Activated naive CD8-positive, alpha-beta T cell treated with anti-CD3 and anti-CD28 coated beads, Interleukin-2, amount 10 ng/mL, durations not matched to agents 7 days and 5 days (primary cell): ENCODE results near the gene APBB2. TPM values are rescaled to one million over a fixed set of nuclear protein-coding genes. Genes with fewer than 3 reads are reported as not detected.

ENCODE experiments used
- ATAC-seq: fragments of 150-1000 bp; cut with Tn5 transposase; one replicate; pipeline ENCODE4 v1.10.0; 2021; ENCODE audit warnings: low read depth, moderate library complexity
- POLR2A ChIA-PET: fragments of 350-600 bp; sonication (Branson Sonifier 250); formaldehyde crosslinking; loops from one replicate; lab custom pipeline; 2021; ENCODE audit warnings: antibody characterized with exemption; lab: Charles Lee
- DNase-seq: peaks from one replicate; pipeline ENCODE4 v3.0.0; 2021
- H3K27ac Mint-ChIP-seq: one replicate; pipeline ENCODE4 v1.8.0; 2022; ENCODE audit warnings: mild to moderate bottlenecking, mixed read lengths
- H3K27me3 Mint-ChIP-seq: one replicate; pipeline ENCODE4 v1.8.0; 2022; ENCODE audit warnings: mild to moderate bottlenecking, moderate library complexity, mixed read lengths
- H3K36me3 Mint-ChIP-seq: one replicate; pipeline ENCODE4 v1.8.0; 2021; ENCODE audit warnings: mild to moderate bottlenecking, mixed read lengths
- H3K4me1 Mint-ChIP-seq: one replicate; pipeline ENCODE4 v1.8.0; 2021; ENCODE audit warnings: mixed read lengths
- H3K4me3 Mint-ChIP-seq: one replicate; pipeline ENCODE4 v1.8.0; 2022; ENCODE audit warnings: mild to moderate bottlenecking, moderate library complexity, mixed read lengths
- H3K9me3 Mint-ChIP-seq: one replicate; pipeline ENCODE4 v1.8.0; 2021; ENCODE audit warnings: mixed read lengths
- total RNA-seq, 2 experiments: library from RNA; stranded (reverse); gene quantifications; one replicate each; pipeline ENCODE4 v1.2.3, GENCODE V29; 2021

The APBB2 gene
- total RNA-seq, 2 experiments from 2014 or later: 0.96 to 2.0 TPM

GRCh38 chr4:41143311-41144039 lies 70.9 kb downstream of the APBB2 start:
- ATAC-seq (no peak), DNase-seq (no peak)
- Mint-ChIP-seq H3K27ac (no peak overlapping the region), H3K4me1 (no peaks in the 10 kb centered on the region), H3K9me3 (no peaks in the 10 kb centered on the region), H3K27me3 (peaks cover 3% of the 10 kb centered on the region), H3K4me3 (no peak overlapping the region), H3K36me3 (no peaks in the 10 kb centered on the region)
- POLR2A ChIA-PET: no interaction called here

GRCh38 chr4:41142376-41143310 lies 71.7 kb downstream of the APBB2 start:
- H3K27me3 Mint-ChIP-seq: peaks cover 3% of the 10 kb centered on the region
- H3K9me3 Mint-ChIP-seq: no peaks in the 10 kb centered on the region
- H3K4me3 Mint-ChIP-seq: no peak overlapping the region
- H3K4me1 Mint-ChIP-seq: no peaks in the 10 kb centered on the region
- POLR2A ChIA-PET: no interaction called here
- no peaks in the 10 kb centered on the region for H3K36me3 Mint-ChIP-seq
- ATAC-seq (no peak), DNase-seq (no peak)
- H3K27ac Mint-ChIP-seq: no peak overlapping the region

- Mint-ChIP-seq H3K36me3 (no peaks in the 10 kb centered on the region), H3K27ac (no peak overlapping the region)
- ATAC-seq: no peak
Measured at GRCh38 chr4:41141900-41142299, 72.4 kb downstream of the APBB2 start.

GRCh38 chr4:41140410-41140809 lies 73.9 kb downstream of the APBB2 start:
- no peaks in the 10 kb centered on the region for H3K4me1 Mint-ChIP-seq
- ATAC-seq (no peak), DNase-seq (no peak)
- no peaks in the 10 kb centered on the region for H3K27me3 Mint-ChIP-seq
- no peak overlapping the region for H3K4me3 Mint-ChIP-seq
- no peak overlapping the region for H3K27ac Mint-ChIP-seq
- no peaks in the 10 kb centered on the region for H3K9me3 Mint-ChIP-seq
- H3K36me3 Mint-ChIP-seq: no peaks in the 10 kb centered on the region
- POLR2A ChIA-PET: no interaction called here

More at GRCh38 chr4:41141900-41142299, 72.4 kb downstream of the APBB2 start:
- DNase-seq: no peak
- no peaks in the 10 kb centered on the region for H3K4me1 Mint-ChIP-seq
- H3K27me3 Mint-ChIP-seq: no peaks in the 10 kb centered on the region
- H3K4me3 Mint-ChIP-seq: no peak overlapping the region
- POLR2A ChIA-PET: no interaction called here
- no peaks in the 10 kb centered on the region for H3K9me3 Mint-ChIP-seq

- no peak for ATAC-seq
- Mint-ChIP-seq H3K27ac (no peak overlapping the region), H3K4me3 (no peak overlapping the region), H3K4me1 (no peaks in the 10 kb centered on the region), H3K9me3 (no peaks in the 10 kb centered on the region), H3K27me3 (no peaks in the 10 kb centered on the region), H3K36me3 (no peaks in the 10 kb centered on the region)
- POLR2A ChIA-PET: no interaction called here
- DNase-seq: no peak
Measured at GRCh38 chr4:41137879-41138278, 76.5 kb downstream of the APBB2 start.

GRCh38 chr4:41136456-41136855 lies 77.9 kb downstream of the APBB2 start:
- no peaks in the 10 kb centered on the region for H3K9me3 Mint-ChIP-seq
- H3K4me3 Mint-ChIP-seq: no peak overlapping the region
- DNase-seq: no peak
- POLR2A ChIA-PET: no interaction called here
- no peaks in the 10 kb centered on the region for H3K36me3 Mint-ChIP-seq
- no peak overlapping the region for H3K27ac Mint-ChIP-seq
- H3K27me3 Mint-ChIP-seq: peaks cover 3% of the 10 kb centered on the region
- H3K4me1 Mint-ChIP-seq: no peaks in the 10 kb centered on the region
- ATAC-seq: no peak

- POLR2A ChIA-PET: no interaction called here
- Mint-ChIP-seq H3K9me3 (no peaks in the 10 kb centered on the region), H3K4me1 (no peaks in the 10 kb centered on the region), H3K27me3 (peaks cover 3% of the 10 kb centered on the region), H3K27ac (no peak overlapping the region), H3K36me3 (no peaks in the 10 kb centered on the region), H3K4me3 (no peak overlapping the region)
- DNase-seq (no peak), ATAC-seq (no peak)
Measured at GRCh38 chr4:41135801-41136200, 78.5 kb downstream of the APBB2 start.

- ATAC-seq: no peak
- H3K9me3 Mint-ChIP-seq: no peaks in the 10 kb centered on the region
- DNase-seq: no peak
- H3K27me3 Mint-ChIP-seq: peaks cover 3% of the 10 kb centered on the region
- no peaks in the 10 kb centered on the region for H3K36me3 Mint-ChIP-seq
- H3K4me1 Mint-ChIP-seq: no peaks in the 10 kb centered on the region
- H3K27ac Mint-ChIP-seq: no peak overlapping the region
- POLR2A ChIA-PET: no interaction called here
- no peak overlapping the region for H3K4me3 Mint-ChIP-seq
Measured at GRCh38 chr4:41134581-41134980, 79.8 kb downstream of the APBB2 start.

GRCh38 chr4:41133454-41134018 lies 80.8 kb downstream of the APBB2 start:
- Mint-ChIP-seq H3K9me3 (no peaks in the 10 kb centered on the region), H3K4me3 (no peak overlapping the region)
- POLR2A ChIA-PET: no interaction called here

GRCh38 chr4:41132055-41132683 lies 82.2 kb downstream of the APBB2 start:
- H3K27ac Mint-ChIP-seq: no peak overlapping the region
- POLR2A ChIA-PET: no interaction called here
- no peak overlapping the region for H3K4me3 Mint-ChIP-seq
- no peaks in the 10 kb centered on the region for H3K4me1 Mint-ChIP-seq
- H3K36me3 Mint-ChIP-seq: no peaks in the 10 kb centered on the region
- no peaks in the 10 kb centered on the region for H3K9me3 Mint-ChIP-seq
- ATAC-seq: no peak
- DNase-seq: no peak
- peaks cover 3% of the 10 kb centered on the region for H3K27me3 Mint-ChIP-seq

More at GRCh38 chr4:41133454-41134018, 80.8 kb downstream of the APBB2 start:
- H3K27me3 Mint-ChIP-seq: peaks cover 3% of the 10 kb centered on the region
- DNase-seq (no peak), ATAC-seq (no peak)
- no peak overlapping the region for H3K27ac Mint-ChIP-seq
- H3K4me1 Mint-ChIP-seq: no peaks in the 10 kb centered on the region
- no peaks in the 10 kb centered on the region for H3K36me3 Mint-ChIP-seq

- ATAC-seq: no peak
- H3K4me1 Mint-ChIP-seq: no peaks in the 10 kb centered on the region
- H3K27me3 Mint-ChIP-seq: peaks cover 3% of the 10 kb centered on the region
- H3K4me3 Mint-ChIP-seq: no peak overlapping the region
- POLR2A ChIA-PET: no interaction called here
- no peak for DNase-seq
- no peaks in the 10 kb centered on the region for H3K36me3 Mint-ChIP-seq
- no peak overlapping the region for H3K27ac Mint-ChIP-seq
- no peaks in the 10 kb centered on the region for H3K9me3 Mint-ChIP-seq
Measured at GRCh38 chr4:41129936-41130440, 84.4 kb downstream of the APBB2 start.

- Mint-ChIP-seq H3K27ac (no peak overlapping the region), H3K4me3 (no peak overlapping the region), H3K9me3 (no peaks in the 10 kb centered on the region), H3K36me3 (no peaks in the 10 kb centered on the region), H3K4me1 (no peaks in the 10 kb centered on the region), H3K27me3 (peaks cover 3% of the 10 kb centered on the region)
- DNase-seq: no peak
- POLR2A ChIA-PET: no interaction called here
- no peak for ATAC-seq
Measured at GRCh38 chr4:41129128-41129754, 85.1 kb downstream of the APBB2 start.
